DOHH2 (cell line): ENCODE results near the gene WWOX.

Experiments used
- H3F3A ChIP-seq: fragments of 200-600 bp; sonication (generic), shearing (Covaris generic); 2 replicates; pipeline ENCODE4 v1.6.0; 2016; ENCODE audit warnings: antibody characterized with exemption, mild to moderate bottlenecking; ENCODE audit not compliant: control insufficient read depth, insufficient read depth
- H3K27ac ChIP-seq: fragments of 200-600 bp; sonication (generic); 2 replicates; pipeline ENCODE4 v1.5.1; 2014; ENCODE audit warnings: low read depth, mild to moderate bottlenecking, low read length, moderate library complexity
- H3K27me3 ChIP-seq: fragments of 200-600 bp; sonication (generic); 2 replicates; pipeline ENCODE4 v1.6.1; 2014; ENCODE audit warnings: mild to moderate bottlenecking, low read length, mixed read lengths; ENCODE audit not compliant: control insufficient read depth
- H3K36me3 ChIP-seq: fragments of 200-600 bp; sonication (generic); 2 replicates; pipeline ENCODE4 v1.6.1; 2014; ENCODE audit warnings: mild to moderate bottlenecking, low read length, moderate library complexity, mixed read lengths; ENCODE audit not compliant: control insufficient read depth
- H3K4me1 ChIP-seq: fragments of 200-600 bp; sonication (generic); 2 replicates; pipeline ENCODE4 v1.6.1; 2014; ENCODE audit warnings: mild to moderate bottlenecking, low read length, mixed read lengths; ENCODE audit not compliant: control insufficient read depth
- H3K4me2 ChIP-seq: fragments of 200-600 bp; sonication (generic); 2 replicates; pipeline ENCODE4 v1.6.0; 2014; ENCODE audit warnings: mild to moderate bottlenecking, low read length, moderate library complexity
- H3K4me3 ChIP-seq: fragments of 200-600 bp; sonication (generic); 2 replicates; pipeline ENCODE4 v1.5.1; 2014; ENCODE audit warnings: mild to moderate bottlenecking, low read length, mixed read lengths
- H3K79me2 ChIP-seq: fragments of 200-600 bp; sonication (generic); 2 replicates; pipeline ENCODE4 v1.6.1; 2014; ENCODE audit warnings: mild to moderate bottlenecking, low read length, mixed read lengths; ENCODE audit not compliant: control insufficient read depth
- H3K9me2 ChIP-seq: fragments of 200-600 bp; sonication (generic); replicated peaks from 2 replicates; pipeline ENCODE4 v1.6.1; 2014; ENCODE audit warnings: mild to moderate bottlenecking, low read length, mixed read lengths; ENCODE audit not compliant: control insufficient read depth
- H3K9me3 ChIP-seq: fragments of 200-600 bp; sonication (generic); 2 replicates; pipeline ENCODE4 v1.6.1; 2014; ENCODE audit warnings: antibody characterized with exemption, low read length, mixed read lengths; ENCODE audit not compliant: control insufficient read depth, insufficient read depth
- H4K20me1 ChIP-seq: fragments of 200-600 bp; sonication (generic); 2 replicates; pipeline ENCODE4 v1.6.0; 2014; ENCODE audit warnings: low read depth, mild to moderate bottlenecking, antibody characterized with exemption, low read length, moderate library complexity; ENCODE audit not compliant: control insufficient read depth, insufficient read depth
- CTCF ChIP-seq: fragments of 200-600 bp; sonication (generic); IDR thresholded peaks from one replicate; pipeline ENCODE4 v1.5.1; 2014; ENCODE audit warnings: antibody characterized with exemption, mild to moderate bottlenecking, low read depth, low read length; ENCODE audit not compliant: poor library complexity, severe bottlenecking
- EZH2phosphoT487 ChIP-seq: fragments of 200-600 bp; sonication (generic); IDR thresholded peaks from 2 replicates; pipeline ENCODE4 v1.6.1; 2017; ENCODE audit warnings: borderline replicate concordance, mild to moderate bottlenecking, antibody characterized with exemption, low read length, moderate library complexity, mixed read lengths

Gene WWOX

GRCh38 chr16:78760611-78761010, 661.2 kb downstream of the WWOX start:
- Histone ChIP-seq H3F3A (no peaks in the 10 kb centered on the region), H3K27me3 (no peaks in the 10 kb centered on the region), H3K4me2 (no peak overlapping the region), H3K79me2 (no peaks in the 10 kb centered on the region), H3K9me2 (no peaks in the 10 kb centered on the region), H3K4me1 (no peaks in the 10 kb centered on the region), H3K9me3 (no peaks in the 10 kb centered on the region), H3K36me3 (no peaks in the 10 kb centered on the region), H4K20me1 (no peaks in the 10 kb centered on the region), H3K27ac (no peak overlapping the region), H3K4me3 (no peak overlapping the region)
- TF ChIP-seq EZH2phosphoT487 (no peak), CTCF (no peak)

- Histone ChIP-seq H3K9me2 (no peaks in the 10 kb centered on the region), H3F3A (no peaks in the 10 kb centered on the region), H3K79me2 (no peaks in the 10 kb centered on the region), H3K27me3 (no peaks in the 10 kb centered on the region), H3K27ac (no peak overlapping the region), H3K9me3 (no peaks in the 10 kb centered on the region), H3K4me2 (no peak overlapping the region), H3K4me3 (no peak overlapping the region), H4K20me1 (no peaks in the 10 kb centered on the region), H3K36me3 (no peaks in the 10 kb centered on the region), H3K4me1 (no peaks in the 10 kb centered on the region)
- TF ChIP-seq CTCF, result no peak
- no peak for TF ChIP-seq EZH2phosphoT487
These were observed 662.0 kb downstream of the WWOX start for GRCh38 chr16:78761427-78761826.

GRCh38 chr16:78762222-78762621, 662.8 kb downstream of the WWOX start:
- Histone ChIP-seq H3K9me3 (no peaks in the 10 kb centered on the region), H3K27ac (no peak overlapping the region), H3K9me2 (no peaks in the 10 kb centered on the region), H3K27me3 (no peaks in the 10 kb centered on the region), H3F3A (no peaks in the 10 kb centered on the region), H3K4me3 (no peak overlapping the region), H3K36me3 (no peaks in the 10 kb centered on the region), H3K4me2 (no peak overlapping the region), H4K20me1 (no peaks in the 10 kb centered on the region), H3K4me1 (no peaks in the 10 kb centered on the region), H3K79me2 (no peaks in the 10 kb centered on the region)
- TF ChIP-seq CTCF (no peak), EZH2phosphoT487 (no peak)

- H3K27me3 ChIP-seq, result no peaks in the 10 kb centered on the region
- no peak overlapping the region for H3K4me2 ChIP-seq
- TF ChIP-seq CTCF, result no peak
- TF ChIP-seq EZH2phosphoT487, result no peak
- H3K79me2 ChIP-seq, result no peaks in the 10 kb centered on the region
- no peaks in the 10 kb centered on the region for H3K4me1 ChIP-seq
- H4K20me1 ChIP-seq, result no peaks in the 10 kb centered on the region
- H3K9me2 ChIP-seq, result no peaks in the 10 kb centered on the region
- H3F3A ChIP-seq, result no peaks in the 10 kb centered on the region
- no peaks in the 10 kb centered on the region for H3K36me3 ChIP-seq
- H3K27ac ChIP-seq, result no peak overlapping the region
- H3K9me3 ChIP-seq, result no peaks in the 10 kb centered on the region
- no peak overlapping the region for H3K4me3 ChIP-seq
These were observed 664.5 kb downstream of the WWOX start for GRCh38 chr16:78763821-78764440.
